K562 (cell line): Measurements from ENCODE around the gene VPS13D. TPM values are rescaled to one million over a fixed set of nuclear protein-coding genes. Genes with fewer than 3 reads are reported as not detected.

Experiments used
- ATAC-seq: fragments of 200-7000 bp; cut with Tn5 transposase; 3 replicates; pipeline ENCODE4 v1.9.1; 2020; ENCODE audit warnings: moderate library complexity
- BruUV-seq: library from RNA; stranded (reverse); fragments of 400-500 nt; replicated peaks from 2 replicates; lab custom pipeline; 2021; lab: Mats Ljungman, UMichigan
- CTCF ChIA-PET: fragments of 300-600 bp; formaldehyde crosslinking; extraction: SDS; loops from one replicate; lab custom pipeline; 2021; ENCODE audit warnings: low intra/inter-chr PET ratio; lab: Yijun Ruan, JAX
- POLR2A ChIA-PET: fragments of 300-600, 350-650 bp; sonication (Branson Sonifier 250); formaldehyde crosslinking; extraction: SDS; loops from one replicate; lab custom pipeline; 2021; ENCODE audit warnings: antibody characterized with exemption, inconsistent platforms; lab: Yijun Ruan, JAX
- DNase-seq, 4 experiments: peaks; one replicate each; pipeline versions ENCODE4 v3.0.0 to v3.0.0-alpha.2; 2011 to 2018; ENCODE audit warnings: low spot score in 3 of 4, mixed read lengths in 3 of 4; ENCODE audit errors: extremely low read depth in 1 of 4
- FAIRE-seq: peaks from 2 replicates; lab custom pipeline; 2011; peaks lifted over from hg19 to GRCh38; lab: Jason Lieb, UNC
- H2AFZ ChIP-seq: 2 replicates; pipeline ENCODE4 v1.6.0; 2011; ENCODE audit warnings: low read depth, low read length, control low read depth, inconsistent platforms
- H3K27ac ChIP-seq: fragments of 200-600 bp; 3 replicates; pipeline ENCODE4 v1.8.0; 2011; ENCODE audit warnings: low read depth, mild to moderate bottlenecking, control low read depth, inconsistent platforms, low read length, moderate library complexity, mixed read lengths; ENCODE audit errors: extremely low read depth
- H3K27me3 ChIP-seq, 2 experiments: fragments of 300-600 bp in 1 of 2; 2 replicates in 1 of 2; 3 replicates in 1 of 2; pipeline versions ENCODE4 v1.6.0 to v1.8.0; 2011; ENCODE audit warnings: inconsistent platforms in 2 of 2, low read length in 2 of 2, mild to moderate bottlenecking in 1 of 2, mixed read lengths in 1 of 2, moderate library complexity in 1 of 2; ENCODE audit not compliant: control insufficient read depth in 2 of 2, insufficient read depth in 2 of 2
- H3K36me3 ChIP-seq: fragments of 300-600 bp; 3 replicates; pipeline ENCODE4 v1.8.0; 2011; ENCODE audit warnings: mild to moderate bottlenecking, low read length, inconsistent platforms; ENCODE audit not compliant: control insufficient read depth, insufficient read depth
- H3K4me1 ChIP-seq, 2 experiments: fragments of 200-600 bp in 1 of 2; replicated peaks in 1 of 2; 2 replicates in 1 of 2; 3 replicates in 1 of 2; pipeline versions ENCODE4 v1.5.1 to v1.8.0; 2011; ENCODE audit warnings: inconsistent platforms in 2 of 2, low read length in 2 of 2, mild to moderate bottlenecking in 1 of 2, mixed read lengths in 1 of 2, moderate library complexity in 1 of 2; ENCODE audit not compliant: control insufficient read depth in 2 of 2, insufficient read depth in 2 of 2
- H3K4me2 ChIP-seq: 2 replicates; pipeline ENCODE4 v1.6.1; 2011; ENCODE audit warnings: low read length, control low read depth, inconsistent platforms, mixed read lengths; ENCODE audit not compliant: insufficient read depth
- H3K4me3 ChIP-seq: fragments of 200-600 bp; sonication (generic), shearing (Covaris generic); 2 replicates; pipeline ENCODE4 v1.5.1; 2016; ENCODE audit warnings: control low read depth, inconsistent platforms
- H3K79me2 ChIP-seq: fragments of 200-600 bp; 3 replicates; pipeline ENCODE4 v1.8.0; 2011; ENCODE audit warnings: low read length, inconsistent platforms; ENCODE audit not compliant: control insufficient read depth, insufficient read depth
- H3K9ac ChIP-seq, 2 experiments: 2 replicates each; pipeline versions ENCODE4 v1.6.0 to v1.6.1; 2011; ENCODE audit warnings: low read depth in 2 of 2, low read length in 2 of 2, control low read depth in 1 of 2, inconsistent platforms in 1 of 2, mild to moderate bottlenecking in 1 of 2, mixed read lengths in 1 of 2; ENCODE audit not compliant: insufficient read depth in 1 of 2
- H3K9me1 ChIP-seq: one replicate; pipeline ENCODE4 v1.6.0; 2011; ENCODE audit warnings: inconsistent platforms, mild to moderate bottlenecking, low read length, moderate library complexity; ENCODE audit not compliant: control insufficient read depth, insufficient read depth
- H3K9me3 ChIP-seq: replicated peaks from 2 replicates; pipeline ENCODE4 v1.5.1; 2011; ENCODE audit warnings: low read depth, low read length, inconsistent platforms; ENCODE audit not compliant: control insufficient read depth, insufficient read depth
- H4K20me1 ChIP-seq: replicated peaks from 2 replicates; pipeline ENCODE4 v1.6.1; 2011; ENCODE audit warnings: low read length, inconsistent platforms, mixed read lengths; ENCODE audit not compliant: control insufficient read depth, insufficient read depth
- CREB1 ChIP-seq, 2 experiments: sonication (generic) in 1 of 2; formaldehyde crosslinking in 1 of 2; IDR thresholded peaks; 2 replicates each; pipeline versions ENCODE4 v1.6.1 to v1.8.0; 2012 to 2022; ENCODE audit warnings: inconsistent platforms in 1 of 2, mild to moderate bottlenecking in 1 of 2, missing genetic modification reagents in 1 of 2, moderate library complexity in 1 of 2
- CREBBP ChIP-seq: IDR thresholded peaks from one replicate; pipeline ENCODE4 v1.6.1; 2012; ENCODE audit warnings: low read depth, mild to moderate bottlenecking, control low read depth, inconsistent platforms, low read length
- KLF13 ChIP-seq: fragments of 450-650 bp; IDR thresholded peaks from 2 replicates; pipeline ENCODE4 v1.6.1; 2016; ENCODE audit warnings: missing genetic modification characterization, low read depth, mild to moderate bottlenecking, missing compliant biosample characterization, moderate library complexity, borderline replicate concordance
- TAF7 ChIP-seq: fragments of 450-650 bp; IDR thresholded peaks from 2 replicates; pipeline ENCODE4 v1.6.1; 2016; ENCODE audit warnings: missing genetic modification characterization, missing compliant biosample characterization
- TEAD2 ChIP-seq: fragments of 450-650 bp; IDR thresholded peaks from 2 replicates; pipeline ENCODE4 v1.6.1; 2016; ENCODE audit warnings: missing genetic modification characterization, control low read depth, missing compliant biosample characterization
- ZC3H4 ChIP-seq: sonication (generic); formaldehyde crosslinking; IDR thresholded peaks from 2 replicates; pipeline ENCODE4 v1.9.0; 2021; ENCODE audit warnings: missing genetic modification reagents, borderline replicate concordance
- WGBS: fragments of 100-300 bp; shearing (Covaris generic); methylation state at CpG from one replicate; pipeline ENCODE4 v1.1.6; 2016; ENCODE audit warnings: low coverage, mixed read lengths; ENCODE audit not compliant: insufficient coverage; ENCODE audit errors: missing lambda C conversion rate; 5-methylcytosine and 5-hydroxymethylcytosine counted together
- in situ Hi-C: fragments of 300-500 bp; cut with MboI; formaldehyde crosslinking; loops from 4 replicates; pipeline ENCODE4 v1.15.0; 2018; ENCODE audit warnings: inconsistent platforms, mixed read lengths
- intact Hi-C: fragments of 100-400 bp; cut with micrococcal nuclease; formaldehyde crosslinking; loops from 2 replicates; pipeline ENCODE4 v1.14.2; 2022
- polyA plus RNA-seq, 8 experiments: library from polyadenylated mRNA; depleted of rRNA in 4 of 8; stranded (reverse) in 5 of 8; unstranded in 3 of 8; fragments of >200 nt; fragmentation: Nextera tagmentation in 2 of 8; fragmentation: Illumina TruSeq in 1 of 8; extraction: Ambion mirVana in 2 of 8; extraction: Trizol in 1 of 8; gene quantifications; 2 replicates each; pipeline versions ENCODE4 v1.2.1 to v1.2.3, GENCODE V29; 2011 to 2014; ENCODE audit warnings: inconsistent platforms in 1 of 8, missing spikeins in 1 of 8
- total RNA-seq, 7 experiments: library from RNA; depleted of rRNA in 6 of 7; stranded (reverse); fragments of >200 nt in 6 of 7; fragmentation: Illumina TruSeq in 2 of 7; extraction: Trizol in 2 of 7; gene quantifications; 2 replicates each; pipeline versions ENCODE4 v1.2.1 to v1.2.3, GENCODE V29; 2011 to 2021; ENCODE audit warnings: low replicate concordance in 1 of 7
- TF ChIP-seq, protein P1 (sequence below): fragments of 450-650 bp; IDR thresholded peaks from 2 replicates; pipeline ENCODE4 v1.6.1; 2017; ENCODE audit warnings: antibody characterized with exemption

VPS13D gene
- total and polyA plus RNA-seq, 9 of the 15 experiments (the other 6 are each of a cell fraction or from before 2014, with no cell fraction given) = 6.1 to 51.5 (median 38.5) TPM

DNA sequence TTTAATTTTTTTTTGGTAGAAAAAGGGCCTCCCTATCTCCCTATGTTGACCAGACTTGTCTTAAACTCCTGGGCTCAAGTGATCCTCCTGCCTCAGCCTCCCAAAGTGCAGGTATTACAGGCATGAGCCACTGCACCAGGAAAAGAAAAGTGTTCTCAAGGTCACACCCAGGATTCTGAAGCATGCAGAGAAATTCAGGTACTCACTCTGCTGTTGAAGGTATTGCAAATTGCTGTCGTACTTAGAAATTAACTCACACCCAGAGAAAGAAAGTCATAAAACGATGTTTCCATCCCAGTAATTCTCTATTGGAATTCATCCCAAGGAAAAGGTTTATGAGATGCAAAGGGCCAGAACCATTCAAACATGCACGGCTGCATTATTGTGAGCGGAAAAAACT, 314.5 kb downstream of the VPS13D start:
- WGBS = 59% methylated on average over 4 of the region's 4 CpGs
- ATAC-seq (no peak), DNase-seq (no peak), FAIRE-seq (no peak)
- Histone ChIP-seq H4K20me1 (no peaks in the 10 kb centered on the region), H2AFZ (no peak overlapping the region; the same call in 1 of the 2 replicates), H3K9me3 (no peaks in the 10 kb centered on the region), H3K27ac (no peak overlapping the region), H3K9me1 (no peaks in the 10 kb centered on the region), H3K27me3 (no peaks in the 10 kb centered on the region), H3K36me3 (no peaks in the 10 kb centered on the region), H3K4me3 (no peak overlapping the region), H3K4me1 (peaks cover 26 to 46% of the 10 kb centered on the region in 2 experiments), H3K9ac (no peak overlapping the region), H3K79me2 (no peaks in the 10 kb centered on the region), H3K4me2 (no peak overlapping the region)
- TF ChIP-seq TEAD2 (tag) = no peak
- no peak for TF ChIP-seq KLF13 (tag)
- no peak for TF ChIP-seq TAF7 (tag)
- no peak for TF ChIP-seq ZC3H4
- no peak for TF ChIP-seq CREB1 (IDR thresholded peaks at IDR 0.05)
- no peak for TF ChIP-seq CREB1 (CRISPR knock-in tag; IDR thresholded peaks at IDR 0.05)
- TF ChIP-seq, protein P1, sequence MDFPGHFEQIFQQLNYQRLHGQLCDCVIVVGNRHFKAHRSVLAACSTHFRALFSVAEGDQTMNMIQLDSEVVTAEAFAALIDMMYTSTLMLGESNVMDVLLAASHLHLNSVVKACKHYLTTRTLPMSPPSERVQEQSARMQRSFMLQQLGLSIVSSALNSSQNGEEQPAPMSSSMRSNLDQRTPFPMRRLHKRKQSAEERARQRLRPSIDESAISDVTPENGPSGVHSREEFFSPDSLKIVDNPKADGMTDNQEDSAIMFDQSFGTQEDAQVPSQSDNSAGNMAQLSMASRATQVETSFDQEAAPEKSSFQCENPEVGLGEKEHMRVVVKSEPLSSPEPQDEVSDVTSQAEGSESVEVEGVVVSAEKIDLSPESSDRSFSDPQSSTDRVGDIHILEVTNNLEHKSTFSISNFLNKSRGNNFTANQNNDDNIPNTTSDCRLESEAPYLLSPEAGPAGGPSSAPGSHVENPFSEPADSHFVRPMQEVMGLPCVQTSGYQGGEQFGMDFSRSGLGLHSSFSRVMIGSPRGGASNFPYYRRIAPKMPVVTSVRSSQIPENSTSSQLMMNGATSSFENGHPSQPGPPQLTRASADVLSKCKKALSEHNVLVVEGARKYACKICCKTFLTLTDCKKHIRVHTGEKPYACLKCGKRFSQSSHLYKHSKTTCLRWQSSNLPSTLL = no peak
- TF ChIP-seq CREBBP = no peak
- CTCF ChIA-PET = no interaction called here
- no TSS peak for BruUV-seq
- POLR2A ChIA-PET = no interaction called here
- in situ Hi-C loops (no loop called here), intact Hi-C loops (no loop called here)
